Stimulated activated CD4-positive, alpha-beta T cell treated with anti-CD3 and anti-CD28 coated beads, Interleukin-12 subunit alpha, Interleukin-12 subunit beta, amount 100 ng/mL, for 48 hours (primary cell): Measurements from ENCODE around the gene TULP4.

Experiments used
- DNase-seq, 3 donors: peaks; one replicate each; pipeline ENCODE4 v3.0.0-alpha.2; 2020; ENCODE audit warnings: low read depth in 2 of 3, low spot score in 1 of 3

The TULP4 gene

DNA sequence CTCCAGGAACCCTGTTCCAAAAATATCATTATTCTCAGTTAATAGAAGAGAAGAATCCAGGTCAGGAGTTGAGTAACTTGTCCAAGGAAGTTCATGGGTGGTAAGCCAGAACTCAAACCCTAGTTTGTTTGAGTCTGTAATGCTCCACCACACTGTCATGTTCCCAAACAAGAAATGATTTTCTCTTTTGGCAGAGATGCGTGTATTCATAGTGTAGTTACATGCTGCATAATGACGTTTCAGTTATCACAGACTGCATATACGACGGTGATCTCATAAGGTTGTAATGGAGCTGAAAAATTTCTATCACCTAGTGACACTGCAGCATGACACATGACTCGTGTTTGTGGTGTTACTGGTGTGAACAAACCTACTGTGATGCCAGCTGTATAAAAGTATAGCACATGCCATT lies 102.6 kb downstream of the TULP4 start:
- no peak for DNase-seq

DNA sequence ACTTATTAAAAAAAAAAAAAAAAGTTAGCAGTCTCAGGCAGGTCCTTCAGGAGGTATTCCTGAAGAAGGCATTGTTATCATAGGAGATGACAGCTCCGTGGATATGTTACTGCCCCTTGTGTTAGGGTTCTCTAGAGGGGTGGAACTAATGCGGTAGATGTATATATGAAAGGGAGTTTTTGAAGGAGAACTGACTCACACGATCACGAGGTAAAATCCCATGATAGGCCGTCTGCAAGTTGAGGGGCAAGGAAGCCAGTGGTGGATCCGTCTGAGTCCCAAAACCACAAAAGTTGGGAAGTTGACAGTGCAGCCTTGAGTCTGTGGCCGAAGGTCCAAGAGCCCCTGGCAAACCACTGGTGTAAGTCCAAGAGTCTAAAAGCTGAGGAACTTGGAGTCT lies 103.4 kb downstream of the TULP4 start:
- no peak for DNase-seq

DNA sequence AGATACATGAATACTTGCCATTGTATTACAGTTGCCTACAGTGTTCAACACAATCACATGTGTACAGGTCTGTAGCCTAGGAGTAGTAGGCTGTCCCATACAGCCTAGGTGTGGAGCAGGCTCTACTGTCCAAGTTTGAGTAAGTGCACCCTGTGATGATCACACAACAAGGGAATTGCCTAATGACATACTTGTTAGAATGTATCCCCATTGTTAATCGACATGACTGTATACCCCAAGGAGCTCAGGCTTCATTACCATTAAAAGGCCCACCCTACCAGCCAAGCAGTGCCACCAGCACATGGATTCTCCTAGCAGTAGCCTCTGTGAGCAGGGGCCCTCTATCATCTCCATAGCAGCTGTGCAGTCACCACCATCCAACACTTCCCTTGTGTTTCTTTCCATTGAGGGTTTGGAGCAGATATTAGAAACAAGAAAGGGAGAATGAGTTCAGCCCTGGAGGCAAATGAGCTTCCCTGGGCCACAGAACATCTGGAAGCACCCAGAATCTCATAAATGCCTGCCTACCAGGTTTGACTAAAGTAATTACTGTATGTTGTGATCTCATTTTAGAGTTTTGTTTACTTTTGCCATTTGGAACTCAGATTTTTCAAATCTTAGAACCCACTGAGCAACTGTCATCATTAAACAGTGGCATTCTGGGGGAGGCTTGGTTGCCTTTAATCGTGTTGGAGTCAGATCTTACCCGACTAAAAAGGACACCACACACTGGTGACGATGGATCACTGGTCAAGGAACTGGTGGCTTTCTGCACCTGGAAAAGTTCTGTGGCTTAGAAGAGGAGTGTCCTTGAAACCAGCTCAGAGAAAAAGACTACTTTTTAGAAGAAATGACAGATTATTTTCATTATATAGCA lies 104.9 kb downstream of the TULP4 start:
- no peak for DNase-seq

DNA sequence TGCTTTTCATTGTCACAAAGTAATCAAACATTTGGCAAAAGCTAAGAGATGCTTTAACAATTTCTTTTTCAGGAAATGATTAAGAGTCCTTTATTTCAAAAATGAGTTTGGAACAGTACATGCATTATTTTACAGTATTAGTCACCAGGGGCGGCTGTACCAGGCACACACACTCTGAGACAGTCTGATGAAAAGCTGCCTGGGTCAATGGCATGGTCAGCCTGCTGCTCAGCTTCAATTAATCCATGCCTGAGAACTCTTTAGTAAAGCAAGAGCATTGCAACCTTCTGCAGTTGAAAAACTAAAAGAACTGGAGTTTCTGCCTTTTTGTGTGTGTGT lies 105.5 kb downstream of the TULP4 start:
- DNase-seq, result no peak

DNA sequence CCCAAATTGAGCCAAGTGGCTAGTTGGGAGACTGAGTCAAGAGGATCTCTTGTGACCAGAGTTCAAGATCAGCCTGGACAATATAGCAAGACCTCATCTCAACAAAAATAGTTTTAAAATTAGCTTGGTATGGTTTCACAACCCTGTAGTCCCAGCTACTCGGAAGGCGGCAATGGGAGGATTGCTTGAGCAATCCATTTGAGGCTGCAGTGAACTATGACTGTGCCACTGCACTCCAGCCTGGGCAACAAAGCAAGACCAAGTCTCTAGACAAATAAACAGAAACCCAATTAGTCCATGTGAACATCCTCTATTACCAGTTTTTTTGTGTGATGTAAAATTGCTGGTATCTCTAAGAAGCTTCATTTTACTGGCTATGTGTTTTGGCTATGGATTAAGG lies 106.2 kb downstream of the TULP4 start:
- DNase-seq, result no peak

DNA sequence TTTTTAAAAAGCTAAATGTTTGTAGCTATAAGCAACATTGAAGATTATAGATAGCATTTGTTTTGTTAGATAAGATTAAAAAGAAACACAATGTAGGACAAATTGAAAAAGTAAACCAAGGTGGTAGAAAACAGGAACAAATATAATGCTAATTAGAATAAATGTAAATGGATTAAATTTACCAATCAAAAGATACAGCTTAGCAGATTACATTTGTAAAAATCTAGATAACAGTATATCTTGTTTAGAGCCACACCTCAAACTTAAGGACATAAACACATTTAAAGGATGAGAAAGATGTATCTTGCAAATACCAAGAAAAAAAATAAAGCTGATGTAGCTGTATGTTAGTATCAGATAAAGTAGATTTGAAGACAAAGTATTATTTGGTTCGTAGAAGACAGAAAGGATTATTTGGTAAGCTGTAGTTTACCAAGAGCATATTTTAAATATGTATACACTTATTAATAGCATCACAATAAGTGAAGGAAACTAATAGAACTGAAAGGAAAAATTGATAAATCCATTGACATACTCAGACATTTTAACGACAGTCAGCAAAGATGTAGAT lies 107.2 kb downstream of the TULP4 start:
- DNase-seq, result no peak

DNA sequence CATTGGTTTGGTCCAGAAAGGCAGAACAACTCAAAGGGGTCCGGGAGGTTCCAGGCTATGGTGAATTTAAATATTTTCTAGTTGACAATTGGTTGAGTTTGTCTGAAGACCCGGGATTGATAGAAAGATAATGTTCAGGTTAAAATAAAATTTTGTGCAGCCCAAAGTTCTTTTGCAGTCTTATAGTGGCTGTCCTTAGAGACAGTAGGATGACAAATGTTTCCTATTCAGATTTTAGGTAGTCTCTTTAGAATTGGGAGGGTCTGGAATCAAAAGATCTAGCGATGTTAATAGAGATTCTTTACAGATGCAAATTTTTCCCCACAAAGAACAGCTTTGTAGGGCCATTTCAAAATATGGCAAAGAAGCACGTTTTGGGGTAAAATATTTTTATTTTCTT lies 109.1 kb downstream of the TULP4 start:
- no peak for DNase-seq

DNA sequence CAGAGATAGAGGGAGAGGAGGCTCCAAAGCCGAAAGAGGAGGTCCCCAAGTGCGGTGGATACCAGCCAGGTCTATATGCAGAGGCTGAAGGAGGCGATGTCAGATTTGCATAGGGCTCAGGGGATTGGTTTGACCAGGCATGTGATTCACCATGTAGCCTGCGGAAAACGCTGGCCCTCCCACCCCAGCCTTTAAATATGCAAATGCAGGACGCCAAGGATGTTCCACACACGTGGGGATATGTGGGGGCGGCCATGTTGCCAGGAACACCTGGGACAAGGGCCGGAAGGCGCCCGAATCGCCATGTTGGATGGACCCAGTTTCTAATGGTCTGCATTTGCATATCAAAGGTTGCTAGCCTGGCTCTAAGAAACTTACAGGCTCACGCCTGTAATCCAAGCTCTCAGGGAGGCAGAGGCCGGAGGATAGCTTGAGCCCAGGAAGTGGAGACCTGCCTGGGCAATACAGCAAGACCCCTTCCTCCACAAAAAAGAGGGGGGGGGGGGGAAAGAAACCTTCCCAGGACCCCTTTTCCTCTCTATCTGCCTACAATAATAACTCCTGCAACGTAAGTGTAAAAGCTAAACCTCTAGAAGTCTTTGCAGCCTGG lies 110.5 kb downstream of the TULP4 start:
- DNase-seq, result no peak

DNA sequence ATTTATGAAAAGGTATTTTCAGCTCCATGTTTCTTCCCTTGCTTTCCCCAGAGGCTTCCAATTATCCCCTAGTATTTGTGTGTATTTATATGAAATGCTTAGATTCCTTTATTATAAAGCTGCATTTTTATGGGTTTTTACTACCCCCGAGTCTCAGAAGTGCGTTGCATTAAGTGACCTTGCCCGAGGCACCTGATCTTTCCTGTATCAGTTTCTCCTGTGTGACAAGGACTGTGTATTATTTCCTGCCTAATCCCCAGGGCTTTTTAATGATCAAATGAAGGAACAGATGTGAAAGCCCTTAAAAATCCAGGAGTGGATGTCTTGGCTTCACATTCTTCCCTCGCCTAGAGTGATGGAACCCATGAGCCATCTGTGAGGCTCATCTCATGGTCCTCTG lies 118.8 kb downstream of the TULP4 start:
- DNase-seq, result no peak

DNA sequence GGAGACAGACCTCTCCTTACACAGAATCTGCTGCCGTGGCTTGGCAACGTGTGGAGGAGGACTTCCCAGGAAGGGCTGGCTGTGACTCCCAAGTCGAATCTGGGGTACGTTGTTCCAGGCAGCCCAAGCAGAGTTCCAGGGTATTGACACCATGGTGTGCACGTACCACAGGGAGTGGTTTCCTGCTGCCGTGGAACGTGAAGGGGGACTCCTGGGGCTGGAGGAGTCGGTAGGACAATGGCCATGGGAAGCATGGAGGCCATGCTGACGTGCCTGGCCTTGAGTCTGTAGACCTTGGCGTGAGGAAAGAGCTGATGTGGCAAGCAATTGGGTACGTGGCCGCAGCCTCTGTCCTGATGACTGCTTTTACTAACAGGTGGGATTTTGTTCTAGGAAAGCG lies 119.3 kb downstream of the TULP4 start:
- DNase-seq, result no peak

DNA sequence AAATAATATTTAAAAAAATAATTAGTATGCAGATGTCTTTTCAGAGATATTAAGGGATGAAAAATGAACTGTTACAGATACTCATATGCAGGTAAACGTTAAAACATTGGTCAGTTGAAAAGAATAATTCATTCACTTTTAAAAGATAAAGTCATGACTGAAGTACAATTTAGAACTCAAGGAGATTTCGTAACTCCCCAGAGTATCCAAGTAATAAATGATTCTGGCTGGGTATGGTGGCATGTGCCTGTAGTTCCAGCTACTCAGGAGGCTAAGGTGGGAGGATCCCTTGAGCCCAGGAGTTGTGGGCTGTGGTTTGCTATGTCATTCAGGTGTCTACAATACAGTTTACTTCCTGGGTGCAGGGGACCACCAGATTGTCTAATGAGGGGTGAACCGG lies 125.3 kb downstream of the TULP4 start:
- no peak for DNase-seq

DNA sequence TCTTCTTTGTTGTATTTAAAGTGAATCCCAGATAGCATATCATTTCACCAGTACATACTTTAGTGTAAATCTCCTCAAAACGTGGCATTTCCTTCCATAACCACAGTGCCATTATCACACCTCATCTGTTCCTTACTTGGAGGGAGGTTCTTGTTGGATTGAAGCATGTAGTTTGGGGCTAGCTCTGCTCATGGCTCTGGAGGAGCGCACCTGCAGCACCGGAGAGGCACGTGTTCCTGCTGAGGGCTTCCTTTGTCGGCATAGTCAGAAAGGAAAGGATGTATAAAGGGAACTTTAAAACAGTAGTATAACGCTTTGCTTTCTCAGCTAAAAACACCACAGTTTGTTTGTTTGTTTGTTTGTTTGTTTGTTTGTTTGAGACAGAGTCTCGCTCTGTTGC lies 126.0 kb downstream of the TULP4 start:
- no peak for DNase-seq

DNA sequence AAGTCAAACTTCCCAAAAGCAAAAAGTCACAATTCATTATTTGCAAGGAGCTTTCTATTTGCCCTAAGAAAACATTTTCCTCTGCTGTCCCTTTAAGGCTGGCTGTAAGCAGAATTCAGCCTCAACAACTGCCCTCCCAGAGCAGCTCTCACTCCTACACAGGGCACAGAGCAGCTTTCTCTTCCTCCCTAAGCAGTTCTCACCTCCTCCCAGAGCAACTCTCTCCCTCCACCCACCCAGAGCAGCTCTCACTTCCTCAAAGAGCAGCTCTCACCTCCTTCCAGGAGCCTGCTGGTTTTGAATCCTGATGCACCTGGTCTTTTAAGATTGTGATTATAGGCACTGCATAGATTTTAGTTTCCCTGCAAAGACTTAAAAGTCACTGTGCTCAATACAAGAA lies 127.0 kb downstream of the TULP4 start:
- DNase-seq, result no peak

DNA sequence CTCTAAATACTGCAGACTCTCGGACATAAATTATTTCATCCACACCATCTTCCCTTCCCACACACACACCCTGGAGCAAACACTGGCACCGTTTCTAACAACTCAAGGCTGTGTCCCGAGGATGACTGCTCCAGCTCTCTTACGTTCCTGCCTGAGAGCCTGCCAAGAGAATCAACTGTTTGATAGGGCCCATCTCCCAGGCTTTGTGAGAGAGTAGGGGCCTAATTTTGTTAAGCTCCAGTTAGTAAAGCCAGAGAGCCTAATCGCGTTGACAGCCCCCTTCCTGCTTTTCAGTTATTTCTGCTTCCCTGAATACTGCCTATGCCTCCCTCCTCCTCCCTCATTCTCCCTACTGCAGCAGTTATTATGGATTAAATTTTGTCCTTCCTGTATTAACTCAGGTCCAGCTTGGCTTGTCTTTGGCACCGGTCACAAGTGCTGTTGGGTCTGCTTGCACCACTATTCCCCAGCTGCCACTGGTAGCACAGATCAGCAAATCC lies 129.5 kb downstream of the TULP4 start:
- no peak for DNase-seq

DNA sequence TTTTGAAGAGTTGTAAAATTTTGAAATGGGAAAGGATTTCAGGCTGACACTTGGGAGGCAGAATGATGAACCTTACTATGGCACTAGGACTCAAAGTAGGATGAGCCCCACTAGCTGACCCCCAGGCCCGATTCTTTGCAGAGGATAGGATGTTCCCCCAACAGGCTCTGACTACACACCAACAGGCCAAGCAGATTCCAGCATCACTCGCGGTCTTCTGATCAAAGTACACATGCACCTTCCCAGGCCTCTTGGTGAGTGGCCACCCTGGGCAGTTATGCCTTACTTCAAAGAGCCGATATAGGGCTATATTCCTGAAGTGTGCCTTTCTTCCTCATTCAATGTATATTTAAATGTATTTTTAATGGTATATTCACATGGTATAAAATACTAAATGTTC lies 130.0 kb downstream of the TULP4 start:
- no peak for DNase-seq

DNA sequence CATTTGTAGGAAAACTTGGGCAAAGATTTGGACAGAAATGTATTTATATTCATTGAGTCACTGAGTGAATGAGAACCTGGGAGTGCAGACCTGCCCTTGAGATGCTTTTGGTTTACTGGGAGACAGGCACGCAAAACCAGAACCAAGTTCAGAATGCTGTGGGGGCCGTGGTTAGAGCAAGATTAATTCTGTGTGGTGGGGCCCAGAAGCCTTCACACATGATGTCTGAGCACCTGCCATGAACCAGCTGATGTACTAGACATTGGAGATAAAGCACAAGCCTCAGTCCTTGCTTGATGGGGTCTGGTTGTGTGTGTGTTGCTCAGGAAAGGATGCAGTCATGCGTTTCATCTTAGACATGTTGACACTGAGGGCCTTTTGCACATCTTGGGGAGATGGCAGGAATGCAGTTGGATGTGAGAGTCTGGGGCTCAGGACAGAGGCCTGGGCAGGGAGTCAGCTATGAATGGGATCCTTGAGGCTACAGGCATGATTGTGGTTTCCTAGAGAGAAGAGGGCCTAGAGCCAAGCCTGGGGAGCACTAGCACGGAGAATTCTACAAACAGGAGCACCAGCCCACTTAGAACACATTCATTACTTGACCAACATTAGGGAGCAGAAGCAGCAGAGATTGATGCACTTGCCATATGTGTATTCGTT lies 133.3 kb downstream of the TULP4 start:
- no peak for DNase-seq

DNA sequence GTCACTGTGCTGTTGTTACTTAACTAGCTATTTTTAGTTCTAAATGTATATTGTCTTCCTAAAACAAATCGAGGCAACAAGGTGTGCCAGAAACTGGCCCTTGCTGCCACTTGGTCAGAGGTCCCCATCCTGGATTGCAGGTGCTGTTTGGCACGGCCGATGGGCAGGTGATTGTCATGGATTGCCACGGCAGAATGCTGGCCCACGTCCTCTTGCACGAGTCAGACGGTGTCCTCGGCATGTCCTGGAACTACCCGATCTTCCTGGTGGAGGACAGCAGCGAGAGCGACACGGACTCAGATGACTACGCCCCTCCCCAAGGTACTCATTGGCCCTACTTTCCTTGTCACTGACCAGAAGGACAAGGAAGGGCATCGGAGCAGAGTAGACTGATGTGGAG lies 136.6 kb downstream of the TULP4 start:
- DNase-seq, result no peak

DNA sequence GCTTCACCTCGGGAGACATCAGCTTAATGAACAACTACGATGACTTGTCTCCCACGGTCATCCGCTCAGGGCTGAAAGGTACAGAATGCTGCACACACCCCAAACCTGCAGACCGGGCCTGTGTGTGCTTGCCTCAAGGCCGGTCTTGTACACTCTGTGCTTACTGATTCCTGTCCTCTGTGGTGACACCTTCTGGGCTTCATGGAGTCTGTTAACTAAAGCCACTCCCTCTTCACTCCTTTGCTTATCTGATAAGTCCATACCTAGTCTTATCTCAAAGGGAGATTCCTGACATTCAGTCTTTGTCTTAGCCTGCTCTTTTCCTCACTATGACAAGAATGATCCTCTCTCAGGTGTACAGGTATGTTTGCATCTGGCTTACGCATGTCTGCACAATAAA lies 139.9 kb downstream of the TULP4 start:
- no peak for DNase-seq

DNA sequence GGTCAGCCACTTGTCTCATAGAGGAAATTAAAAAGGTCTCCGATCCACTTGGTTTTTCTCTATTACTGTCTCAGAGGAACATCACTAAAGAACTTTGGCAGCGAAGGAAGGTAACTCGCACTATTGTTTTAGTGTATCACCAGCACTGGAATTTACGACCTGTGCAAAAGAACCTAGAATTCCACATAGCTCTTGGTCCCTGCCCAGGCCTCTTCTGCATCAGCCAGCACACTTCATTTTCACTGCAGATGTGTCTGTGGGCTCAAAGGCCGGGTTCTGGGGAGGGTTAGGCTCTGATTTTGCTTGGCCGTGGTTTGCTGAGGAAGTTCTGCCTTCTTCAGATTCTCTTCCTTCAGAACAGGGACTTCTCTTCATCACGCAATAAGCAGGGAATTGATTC lies 144.9 kb downstream of the TULP4 start:
- DNase-seq, result no peak

DNA sequence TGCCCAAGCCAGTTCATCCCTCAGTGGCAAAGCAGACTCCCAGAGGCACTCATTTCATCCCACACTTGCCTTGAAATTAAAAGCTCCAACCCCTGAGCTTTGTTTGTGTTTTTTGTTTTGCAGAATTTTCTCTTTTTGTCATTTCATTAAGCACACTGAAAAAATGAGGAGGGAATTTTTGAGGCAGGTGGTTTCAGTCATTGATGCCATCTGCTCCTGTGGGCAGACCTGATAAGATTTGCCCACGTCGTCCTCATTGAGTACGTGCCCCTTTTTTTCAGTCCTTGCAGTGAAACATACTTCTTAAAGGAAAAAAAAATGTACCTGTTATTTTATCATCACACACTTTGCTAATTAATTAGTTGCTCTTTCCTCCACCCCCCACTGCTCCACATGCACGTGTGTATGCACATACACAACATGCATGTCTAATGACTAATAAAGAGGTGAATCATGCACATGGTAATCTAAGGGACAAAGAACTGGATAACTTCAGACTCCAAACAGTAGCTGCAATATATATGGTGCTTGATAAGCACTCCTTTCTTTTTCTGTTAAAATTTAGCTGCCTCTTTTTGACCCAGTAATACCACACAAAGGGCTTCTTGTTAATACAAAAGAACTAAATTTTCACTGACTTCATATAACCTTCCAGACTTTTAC lies 145.5 kb downstream of the TULP4 start:
- no peak for DNase-seq

DNA sequence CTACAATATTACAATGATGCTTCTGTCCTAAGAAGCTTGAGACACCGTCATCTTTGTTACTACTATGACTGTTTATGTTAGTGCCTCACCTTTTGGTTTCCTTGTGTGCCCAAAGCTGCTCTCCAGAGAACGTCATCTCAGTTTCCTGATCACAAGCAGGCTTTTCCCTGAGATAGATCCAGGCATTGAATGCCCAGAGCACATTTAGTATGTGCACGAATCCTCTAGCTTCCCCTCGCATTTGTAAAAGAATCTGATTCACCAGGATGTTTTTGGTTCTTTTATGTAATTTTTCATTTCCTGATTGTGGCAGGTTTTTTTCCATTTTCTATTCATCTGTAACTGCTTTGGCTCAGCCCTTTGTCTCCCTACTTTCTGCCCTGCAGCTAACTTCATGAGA lies 147.5 kb downstream of the TULP4 start:
- DNase-seq, result no peak
